ENCODE measurements around the gene AGBL1. TPM values are rescaled to one million over a fixed set of nuclear protein-coding genes. Genes with fewer than 3 reads are reported as not detected.

Gene AGBL1
- total RNA-seq, 1 donor from 2014 or later, result not detected

DNA sequence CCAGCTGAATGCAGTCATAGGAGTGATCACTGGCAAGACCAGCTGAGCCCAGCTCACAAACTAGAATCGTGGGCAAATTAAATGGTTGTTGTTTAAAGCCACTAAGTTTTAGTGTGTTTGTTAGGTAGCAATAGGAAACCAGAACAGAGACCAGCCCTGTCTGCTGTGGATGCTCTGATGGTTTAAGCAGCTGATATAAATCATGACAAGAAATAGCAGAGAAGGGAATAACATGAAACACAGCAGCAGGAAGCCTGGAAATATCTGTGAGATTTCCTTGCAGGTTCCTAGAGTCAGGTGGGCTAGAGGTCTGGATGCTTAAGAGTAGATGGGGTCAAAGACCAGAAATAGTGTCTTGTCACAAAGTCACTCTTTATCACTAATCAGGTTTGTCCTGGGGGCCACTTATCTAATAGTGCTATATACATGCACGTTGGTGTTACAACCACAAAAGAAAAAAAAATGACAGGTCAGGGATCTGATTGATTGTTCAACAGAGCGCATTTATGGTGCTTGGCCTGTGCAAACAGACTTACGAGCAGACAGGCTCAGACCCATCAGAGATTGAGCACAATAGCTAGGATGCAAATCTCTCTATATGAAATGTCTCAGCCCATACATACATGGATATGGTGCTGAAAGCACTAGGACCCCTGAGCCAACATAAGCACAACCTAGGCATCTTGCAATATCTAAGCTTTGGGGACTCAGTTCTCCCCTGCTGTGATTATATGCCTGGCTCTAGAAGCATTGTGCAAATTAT lies 967.7 kb downstream of the AGBL1 start:
- Mint-ChIP-seq H3K27ac (ENCODE audit: unreplicated experiment) (no peak overlapping the region), H3K9me3 (ENCODE audit: unreplicated experiment) (no peaks in the 10 kb centered on the region), H3K27me3 (ENCODE audit: unreplicated experiment) (no peaks in the 10 kb centered on the region), H3K4me1 (ENCODE audit: unreplicated experiment) (no peaks in the 10 kb centered on the region), H3K36me3 (ENCODE audit: unreplicated experiment) (no peaks in the 10 kb centered on the region), H3K4me3 (ENCODE audit: unreplicated experiment) (no peak overlapping the region)
- no peak for DNase-seq (ENCODE audit: extremely low spot score, unreplicated experiment)
- TF ChIP-seq CTCF (IDR thresholded peaks at IDR 0.05), result no peak

All from osteocyte (in vitro differentiated cells).